ENCODE results near the gene FAM167B. TPM values are rescaled to one million over a fixed set of nuclear protein-coding genes. Genes with fewer than 3 reads are reported as not detected.
"Not testable (repeated sequence)": the region's sequence is repeated elsewhere in the genome, so short reads cannot be mapped to it uniquely, and the experiment has no call there.

Gene FAM167B
- total RNA-seq, 1 experiment from 2014 or later, result not detected

- no peak for DNase-seq (ENCODE audit: low spot score)
Observed at GRCh38 chr1:32257227-32257508, 10.1 kb downstream of the FAM167B start.

- DNase-seq (ENCODE audit: low spot score), result not testable (repeated sequence)
Observed at GRCh38 chr1:32263236-32263593, 16.2 kb downstream of the FAM167B start.

- no peak for DNase-seq (ENCODE audit: low spot score)
Observed at GRCh38 chr1:32263744-32264143, 16.7 kb downstream of the FAM167B start.

- DNase-seq (ENCODE audit: low spot score), result no peak
Observed at GRCh38 chr1:32265846-32266245, 18.8 kb downstream of the FAM167B start.

- DNase-seq (ENCODE audit: low spot score), result no peak
Observed at GRCh38 chr1:32266921-32267591, 20.0 kb downstream of the FAM167B start.

- DNase-seq (ENCODE audit: low spot score), result no peak
Observed at GRCh38 chr1:32269744-32270143, 22.7 kb downstream of the FAM167B start.

- DNase-seq (ENCODE audit: low spot score), result no peak
Observed at GRCh38 chr1:32272557-32273390, 25.8 kb downstream of the FAM167B start.

GRCh38 chr1:32273391-32274208, 26.6 kb downstream of the FAM167B start:
- peak; percentile 11 for DNase-seq (ENCODE audit: low spot score)

GRCh38 chr1:32274646-32275340, 27.8 kb downstream of the FAM167B start:
- no peak for DNase-seq (ENCODE audit: low spot score)

- peak; percentile 8 for DNase-seq (ENCODE audit: low spot score)
Observed at GRCh38 chr1:32275424-32275823, 28.4 kb downstream of the FAM167B start.

GRCh38 chr1:32276032-32276782, 29.2 kb downstream of the FAM167B start:
- DNase-seq (ENCODE audit: low spot score), result no peak

GRCh38 chr1:32284777-32285176, 37.8 kb downstream of the FAM167B start:
- not testable (repeated sequence) for DNase-seq (ENCODE audit: low spot score)

GRCh38 chr1:32285658-32286057, 38.6 kb downstream of the FAM167B start:
- no peak for DNase-seq (ENCODE audit: low spot score)

GRCh38 chr1:32286763-32287162, 39.7 kb downstream of the FAM167B start:
- no peak for DNase-seq (ENCODE audit: low spot score)

GRCh38 chr1:32289256-32289655, 42.2 kb downstream of the FAM167B start:
- DNase-seq (ENCODE audit: low spot score), result no peak

GRCh38 chr1:32291145-32291707, 44.2 kb downstream of the FAM167B start:
- DNase-seq (ENCODE audit: low spot score), result peak; percentile 36

- DNase-seq (ENCODE audit: low spot score), result peak; percentile 97
Observed at GRCh38 chr1:32291708-32292538, 44.9 kb downstream of the FAM167B start, which contains the start of gene HDAC1. TSS of gene HDAC1 (plus strand) at chr1:32292083. CDS start at chr1:32292170, 87 bp downstream.

- DNase-seq (ENCODE audit: low spot score), result not testable (repeated sequence)
Observed at GRCh38 chr1:32298211-32298610, 51.2 kb downstream of the FAM167B start.

Data from HT-29 (cell line).